ENCODE data around the gene CAMSAP2. TPM values are rescaled to one million over a fixed set of nuclear protein-coding genes. Genes with fewer than 3 reads are reported as not detected.

Gene CAMSAP2
- total RNA-seq, 4 donors from 2014 or later: 8.2 to 12.5 (median 9.1) TPM

- intact Hi-C loops (cut with DNase I; ENCODE audit: low total_unique reads): no loop called here
Observed at GRCh38 chr1:200899015-200899386, 160.3 kb downstream of the CAMSAP2 start.

DNA sequence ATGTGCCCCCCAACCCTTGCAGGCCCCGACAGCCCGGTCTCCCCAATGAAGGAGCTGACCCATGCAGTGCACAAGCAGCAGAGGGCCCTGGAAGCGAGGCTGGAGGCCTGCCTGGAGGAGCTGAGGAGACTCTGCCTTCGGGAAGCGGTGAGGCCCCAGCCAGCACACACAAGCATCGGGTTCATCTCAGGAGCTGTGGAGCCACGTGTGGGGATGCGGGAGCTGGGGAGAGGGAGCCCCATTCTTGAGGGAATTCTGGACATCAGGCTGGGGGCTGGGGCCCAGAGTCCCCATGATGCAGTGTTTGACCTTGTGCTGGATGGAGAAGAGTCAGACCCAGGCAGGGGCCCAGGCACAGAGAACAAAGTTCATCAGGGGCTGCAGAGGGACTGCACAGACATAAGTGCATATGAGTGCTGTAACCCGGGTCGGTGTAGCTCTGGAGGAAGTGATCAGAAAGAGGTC is 160.8 kb downstream of the CAMSAP2 start:
- no peak overlapping the region for H3K27ac ChIP-seq

More at GRCh38 chr1:200899015-200899386, 160.3 kb downstream of the CAMSAP2 start:
- Histone ChIP-seq H3K36me3 (peaks cover 0 to 9% (median 0%) of the 10 kb centered on the region in 4 donors), H3K4me3 (no peak overlapping the region), H3K9me3 (no peaks in the 10 kb centered on the region), H3K27me3 (no peaks in the 10 kb centered on the region), H3K27ac (peak overlapping the region in 1 of 4 donors; percentile 96), H3K4me1 (peaks cover 0 to 68% (median 32%) of the 10 kb centered on the region in 4 donors)
- TF ChIP-seq POLR2A (IDR thresholded peaks at IDR 0.05) (no peak), POLR2AphosphoS5 (IDR thresholded peaks at IDR 0.05) (peak in 1 of 3 donors; percentile 33), EP300 (IDR thresholded peaks at IDR 0.05; ENCODE audit: low read depth) (no peak)
- TF ChIP-seq, protein P1, sequence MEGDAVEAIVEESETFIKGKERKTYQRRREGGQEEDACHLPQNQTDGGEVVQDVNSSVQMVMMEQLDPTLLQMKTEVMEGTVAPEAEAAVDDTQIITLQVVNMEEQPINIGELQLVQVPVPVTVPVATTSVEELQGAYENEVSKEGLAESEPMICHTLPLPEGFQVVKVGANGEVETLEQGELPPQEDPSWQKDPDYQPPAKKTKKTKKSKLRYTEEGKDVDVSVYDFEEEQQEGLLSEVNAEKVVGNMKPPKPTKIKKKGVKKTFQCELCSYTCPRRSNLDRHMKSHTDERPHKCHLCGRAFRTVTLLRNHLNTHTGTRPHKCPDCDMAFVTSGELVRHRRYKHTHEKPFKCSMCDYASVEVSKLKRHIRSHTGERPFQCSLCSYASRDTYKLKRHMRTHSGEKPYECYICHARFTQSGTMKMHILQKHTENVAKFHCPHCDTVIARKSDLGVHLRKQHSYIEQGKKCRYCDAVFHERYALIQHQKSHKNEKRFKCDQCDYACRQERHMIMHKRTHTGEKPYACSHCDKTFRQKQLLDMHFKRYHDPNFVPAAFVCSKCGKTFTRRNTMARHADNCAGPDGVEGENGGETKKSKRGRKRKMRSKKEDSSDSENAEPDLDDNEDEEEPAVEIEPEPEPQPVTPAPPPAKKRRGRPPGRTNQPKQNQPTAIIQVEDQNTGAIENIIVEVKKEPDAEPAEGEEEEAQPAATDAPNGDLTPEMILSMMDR (IDR thresholded peaks at IDR 0.05): no peak
- 59% methylated on average over 3 of the region's 3 CpGs; no CpG with 5 or more reads in 1 of the 2 donors for WGBS, 2 donors (ENCODE audit: low coverage in 1 of 2)
- no peak for DNase-seq
- in situ Hi-C loops (cut with MboI; ENCODE audit: low pct_ligation_motif_present in 1 of 4, low pct_unique_long_range_greater_than_20kb in 1 of 4, low sequenced_read_pairs in 3 of 4): loop anchor here in 1 of 4 donors (10.0 kb wide), 1 partner anchor 136 kb away; no protein-coding TSS in a partner anchor

GRCh38 chr1:200899954-200900867 is 161.5 kb downstream of the CAMSAP2 start:
- peak overlapping the region in 1 of 4 donors; percentile 4 for H3K27ac ChIP-seq

More for the DNA sequence above, 160.8 kb downstream of the CAMSAP2 start:
- Histone ChIP-seq H3K4me1 (peaks cover 0 to 64% (median 33%) of the 10 kb centered on the region in 4 donors), H3K27me3 (no peaks in the 10 kb centered on the region), H3K9me3 (no peaks in the 10 kb centered on the region), H3K4me3 (no peak overlapping the region), H3K36me3 (peaks cover 0 to 9% (median 0%) of the 10 kb centered on the region in 4 donors)
- in situ Hi-C loops (cut with MboI; ENCODE audit: low pct_ligation_motif_present in 1 of 4, low pct_unique_long_range_greater_than_20kb in 1 of 4, low sequenced_read_pairs in 3 of 4) (loop anchor here in 1 of 4 donors (10.0 kb wide), 1 partner anchor 135 kb away; no protein-coding TSS in a partner anchor), intact Hi-C loops (cut with DNase I; ENCODE audit: low total_unique reads) (no loop called here)
- no peak for DNase-seq
- 90% methylated on average over 10 of the region's 10 CpGs; no CpG with 5 or more reads in 1 of the 2 donors for WGBS, 2 donors (ENCODE audit: low coverage in 1 of 2)
- no peak for TF ChIP-seq POLR2AphosphoS5 (IDR thresholded peaks at IDR 0.05)
- TF ChIP-seq EP300 (IDR thresholded peaks at IDR 0.05; ENCODE audit: low read depth): no peak
- TF ChIP-seq, protein P1 (IDR thresholded peaks at IDR 0.05): no peak
- TF ChIP-seq POLR2A (IDR thresholded peaks at IDR 0.05): no peak

More at GRCh38 chr1:200899954-200900867, 161.5 kb downstream of the CAMSAP2 start:
- H3K4me3 ChIP-seq: no peak overlapping the region
- peaks cover 0 to 71% (median 37%) of the 10 kb centered on the region in 4 donors for H3K4me1 ChIP-seq
- peaks cover 0 to 9% (median 0%) of the 10 kb centered on the region in 4 donors for H3K36me3 ChIP-seq
- H3K9me3 ChIP-seq: no peaks in the 10 kb centered on the region
- no peak for DNase-seq
- WGBS, 2 donors (ENCODE audit: low coverage in 1 of 2): 87 to 93% methylated on average over 3 to 16 of the region's 16 CpGs
- in situ Hi-C loops (cut with MboI; ENCODE audit: low pct_ligation_motif_present in 1 of 4, low pct_unique_long_range_greater_than_20kb in 1 of 4, low sequenced_read_pairs in 3 of 4) (loop anchor here in 1 of 4 donors (10.0 kb wide), 1 partner anchor 135 kb away; no protein-coding TSS in a partner anchor), intact Hi-C loops (cut with DNase I; ENCODE audit: low total_unique reads) (no loop called here)
- no peaks in the 10 kb centered on the region for H3K27me3 ChIP-seq
- peak in 2 of 3 donors; percentile 11 to 31 for TF ChIP-seq POLR2AphosphoS5 (IDR thresholded peaks at IDR 0.05)
- no peak for TF ChIP-seq EP300 (IDR thresholded peaks at IDR 0.05; ENCODE audit: low read depth)
- peak; percentile 43 for TF ChIP-seq POLR2A (IDR thresholded peaks at IDR 0.05)
- TF ChIP-seq, protein P1 (IDR thresholded peaks at IDR 0.05): no peak
